K562 (cell line): ENCODE data around the gene NKIRAS1. TPM values are rescaled to one million over a fixed set of nuclear protein-coding genes. Genes with fewer than 3 reads are reported as not detected.

Experiments used
- ATAC-seq: fragments of 200-7000 bp; cut with Tn5 transposase; 3 replicates; pipeline ENCODE4 v1.9.1; 2020; ENCODE audit warnings: moderate library complexity
- BruUV-seq: library from RNA; stranded (reverse); fragments of 400-500 nt; replicated peaks from 2 replicates; lab custom pipeline; 2021; lab: Mats Ljungman, UMichigan
- CTCF ChIA-PET: fragments of 300-600 bp; formaldehyde crosslinking; extraction: SDS; loops from one replicate; lab custom pipeline; 2021; ENCODE audit warnings: low intra/inter-chr PET ratio; lab: Yijun Ruan, JAX
- POLR2A ChIA-PET: fragments of 300-600, 350-650 bp; sonication (Branson Sonifier 250); formaldehyde crosslinking; extraction: SDS; loops from one replicate; lab custom pipeline; 2021; ENCODE audit warnings: antibody characterized with exemption, inconsistent platforms; lab: Yijun Ruan, JAX
- DNase-seq, 4 experiments: peaks; one replicate each; pipeline versions ENCODE4 v3.0.0 to v3.0.0-alpha.2; 2011 to 2018; ENCODE audit warnings: low spot score in 3 of 4, mixed read lengths in 3 of 4; ENCODE audit errors: extremely low read depth in 1 of 4
- FAIRE-seq: peaks from 2 replicates; lab custom pipeline; 2011; peaks lifted over from hg19 to GRCh38; lab: Jason Lieb, UNC
- H2AFZ ChIP-seq: 2 replicates; pipeline ENCODE4 v1.6.0; 2011; ENCODE audit warnings: low read depth, low read length, control low read depth, inconsistent platforms
- H3K27ac ChIP-seq: fragments of 200-600 bp; 3 replicates; pipeline ENCODE4 v1.8.0; 2011; ENCODE audit warnings: low read depth, mild to moderate bottlenecking, control low read depth, inconsistent platforms, low read length, moderate library complexity, mixed read lengths; ENCODE audit errors: extremely low read depth
- H3K27me3 ChIP-seq, 2 experiments: fragments of 300-600 bp in 1 of 2; 2 replicates in 1 of 2; 3 replicates in 1 of 2; pipeline versions ENCODE4 v1.6.0 to v1.8.0; 2011; ENCODE audit warnings: inconsistent platforms in 2 of 2, low read length in 2 of 2, mild to moderate bottlenecking in 1 of 2, mixed read lengths in 1 of 2, moderate library complexity in 1 of 2; ENCODE audit not compliant: control insufficient read depth in 2 of 2, insufficient read depth in 2 of 2
- H3K36me3 ChIP-seq: fragments of 300-600 bp; 3 replicates; pipeline ENCODE4 v1.8.0; 2011; ENCODE audit warnings: mild to moderate bottlenecking, low read length, inconsistent platforms; ENCODE audit not compliant: control insufficient read depth, insufficient read depth
- H3K4me1 ChIP-seq, 2 experiments: fragments of 200-600 bp in 1 of 2; replicated peaks in 1 of 2; 2 replicates in 1 of 2; 3 replicates in 1 of 2; pipeline versions ENCODE4 v1.5.1 to v1.8.0; 2011; ENCODE audit warnings: inconsistent platforms in 2 of 2, low read length in 2 of 2, mild to moderate bottlenecking in 1 of 2, mixed read lengths in 1 of 2, moderate library complexity in 1 of 2; ENCODE audit not compliant: control insufficient read depth in 2 of 2, insufficient read depth in 2 of 2
- H3K4me2 ChIP-seq: 2 replicates; pipeline ENCODE4 v1.6.1; 2011; ENCODE audit warnings: low read length, control low read depth, inconsistent platforms, mixed read lengths; ENCODE audit not compliant: insufficient read depth
- H3K4me3 ChIP-seq: fragments of 200-600 bp; sonication (generic), shearing (Covaris generic); 2 replicates; pipeline ENCODE4 v1.5.1; 2016; ENCODE audit warnings: control low read depth, inconsistent platforms
- H3K79me2 ChIP-seq: fragments of 200-600 bp; 3 replicates; pipeline ENCODE4 v1.8.0; 2011; ENCODE audit warnings: low read length, inconsistent platforms; ENCODE audit not compliant: control insufficient read depth, insufficient read depth
- H3K9ac ChIP-seq, 2 experiments: 2 replicates each; pipeline versions ENCODE4 v1.6.0 to v1.6.1; 2011; ENCODE audit warnings: low read depth in 2 of 2, low read length in 2 of 2, control low read depth in 1 of 2, inconsistent platforms in 1 of 2, mild to moderate bottlenecking in 1 of 2, mixed read lengths in 1 of 2; ENCODE audit not compliant: insufficient read depth in 1 of 2
- H3K9me1 ChIP-seq: one replicate; pipeline ENCODE4 v1.6.0; 2011; ENCODE audit warnings: inconsistent platforms, mild to moderate bottlenecking, low read length, moderate library complexity; ENCODE audit not compliant: control insufficient read depth, insufficient read depth
- H3K9me3 ChIP-seq: replicated peaks from 2 replicates; pipeline ENCODE4 v1.5.1; 2011; ENCODE audit warnings: low read depth, low read length, inconsistent platforms; ENCODE audit not compliant: control insufficient read depth, insufficient read depth
- H4K20me1 ChIP-seq: replicated peaks from 2 replicates; pipeline ENCODE4 v1.6.1; 2011; ENCODE audit warnings: low read length, inconsistent platforms, mixed read lengths; ENCODE audit not compliant: control insufficient read depth, insufficient read depth
- CEBPB ChIP-seq: fragments of 450-650 bp; IDR thresholded peaks from 2 replicates; pipeline ENCODE4 v1.6.1; 2016; ENCODE audit warnings: missing genetic modification characterization, missing compliant biosample characterization
- KAT8 ChIP-seq: fragments of 450-650 bp; IDR thresholded peaks from 2 replicates; pipeline ENCODE4 v1.6.1; 2016; ENCODE audit warnings: low read depth, mild to moderate bottlenecking
- XRCC3 ChIP-seq: fragments of 450-650 bp; IDR thresholded peaks from 2 replicates; pipeline ENCODE4 v1.6.1; 2017; ENCODE audit warnings: mild to moderate bottlenecking, moderate library complexity
- WGBS: fragments of 100-300 bp; shearing (Covaris generic); methylation state at CpG from one replicate; pipeline ENCODE4 v1.1.6; 2016; ENCODE audit warnings: low coverage, mixed read lengths; ENCODE audit not compliant: insufficient coverage; ENCODE audit errors: missing lambda C conversion rate; 5-methylcytosine and 5-hydroxymethylcytosine counted together
- in situ Hi-C: fragments of 300-500 bp; cut with MboI; formaldehyde crosslinking; loops from 4 replicates; pipeline ENCODE4 v1.15.0; 2018; ENCODE audit warnings: inconsistent platforms, mixed read lengths
- intact Hi-C: fragments of 100-400 bp; cut with micrococcal nuclease; formaldehyde crosslinking; loops from 2 replicates; pipeline ENCODE4 v1.14.2; 2022
- polyA plus RNA-seq, 8 experiments: library from polyadenylated mRNA; depleted of rRNA in 4 of 8; stranded (reverse) in 5 of 8; unstranded in 3 of 8; fragments of >200 nt; fragmentation: Nextera tagmentation in 2 of 8; fragmentation: Illumina TruSeq in 1 of 8; extraction: Ambion mirVana in 2 of 8; extraction: Trizol in 1 of 8; gene quantifications; 2 replicates each; pipeline versions ENCODE4 v1.2.1 to v1.2.3, GENCODE V29; 2011 to 2014; ENCODE audit warnings: inconsistent platforms in 1 of 8, missing spikeins in 1 of 8
- total RNA-seq, 7 experiments: library from RNA; depleted of rRNA in 6 of 7; stranded (reverse); fragments of >200 nt in 6 of 7; fragmentation: Illumina TruSeq in 2 of 7; extraction: Trizol in 2 of 7; gene quantifications; 2 replicates each; pipeline versions ENCODE4 v1.2.1 to v1.2.3, GENCODE V29; 2011 to 2021; ENCODE audit warnings: low replicate concordance in 1 of 7
- TF ChIP-seq, protein P1 (sequence below): fragments of 450-650 bp; formaldehyde crosslinking; IDR thresholded peaks from 2 replicates; pipeline ENCODE4 v1.4.0; 2020; ENCODE audit warnings: mild to moderate bottlenecking, mixed read lengths

The NKIRAS1 gene
- total and polyA plus RNA-seq, 9 of the 15 experiments (the other 6 are each of a cell fraction or from before 2014, with no cell fraction given): 5.1 to 10.3 (median 6.3) TPM

DNA sequence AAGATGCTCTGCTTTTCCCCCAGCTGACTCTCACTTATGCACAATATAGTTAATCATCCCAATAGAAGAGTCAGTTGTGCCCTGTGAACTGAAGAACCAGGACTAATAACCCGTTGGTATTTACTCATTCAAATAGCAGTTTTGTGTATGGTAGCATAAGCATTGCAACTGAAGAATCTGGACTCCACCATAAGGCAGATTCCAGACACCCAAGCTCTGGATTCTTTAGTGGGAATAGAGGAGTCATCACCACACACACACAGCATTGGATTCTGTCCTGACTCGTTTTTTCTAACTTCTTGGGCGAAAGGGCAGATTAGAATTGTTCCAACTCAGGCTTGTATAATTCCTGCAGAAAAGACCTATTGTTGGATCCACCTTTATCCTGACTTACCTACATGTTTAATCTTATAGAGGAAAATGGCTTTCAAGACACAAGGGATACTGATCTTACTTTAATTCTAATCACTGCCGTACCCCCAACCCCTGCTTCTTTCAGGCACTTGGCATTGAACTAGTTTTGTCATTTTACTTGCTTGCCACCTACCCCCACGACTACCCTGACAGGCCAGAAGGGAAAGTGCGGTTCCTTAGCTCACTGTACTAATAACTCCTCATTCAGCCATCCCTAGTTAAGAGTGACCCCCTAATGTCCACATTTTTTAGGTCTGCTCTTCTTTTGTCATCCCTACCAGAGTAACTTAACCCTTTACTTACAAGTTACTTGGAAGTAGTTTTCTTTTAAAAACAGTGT is 42.3 kb downstream of the NKIRAS1 start (continued):
- TF ChIP-seq, protein P1, sequence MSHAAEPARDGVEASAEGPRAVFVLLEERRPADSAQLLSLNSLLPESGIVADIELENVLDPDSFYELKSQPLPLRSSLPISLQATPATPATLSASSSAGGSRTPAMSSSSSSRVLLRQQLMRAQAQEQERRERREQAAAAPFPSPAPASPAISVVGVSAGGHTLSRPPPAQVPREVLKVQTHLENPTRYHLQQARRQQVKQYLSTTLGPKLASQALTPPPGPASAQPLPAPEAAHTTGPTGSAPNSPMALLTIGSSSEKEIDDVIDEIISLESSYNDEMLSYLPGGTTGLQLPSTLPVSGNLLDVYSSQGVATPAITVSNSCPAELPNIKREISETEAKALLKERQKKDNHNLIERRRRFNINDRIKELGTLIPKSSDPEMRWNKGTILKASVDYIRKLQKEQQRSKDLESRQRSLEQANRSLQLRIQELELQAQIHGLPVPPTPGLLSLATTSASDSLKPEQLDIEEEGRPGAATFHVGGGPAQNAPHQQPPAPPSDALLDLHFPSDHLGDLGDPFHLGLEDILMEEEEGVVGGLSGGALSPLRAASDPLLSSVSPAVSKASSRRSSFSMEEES (CRISPR knock-in tag): no peak
- TF ChIP-seq KAT8: no peak

DNA sequence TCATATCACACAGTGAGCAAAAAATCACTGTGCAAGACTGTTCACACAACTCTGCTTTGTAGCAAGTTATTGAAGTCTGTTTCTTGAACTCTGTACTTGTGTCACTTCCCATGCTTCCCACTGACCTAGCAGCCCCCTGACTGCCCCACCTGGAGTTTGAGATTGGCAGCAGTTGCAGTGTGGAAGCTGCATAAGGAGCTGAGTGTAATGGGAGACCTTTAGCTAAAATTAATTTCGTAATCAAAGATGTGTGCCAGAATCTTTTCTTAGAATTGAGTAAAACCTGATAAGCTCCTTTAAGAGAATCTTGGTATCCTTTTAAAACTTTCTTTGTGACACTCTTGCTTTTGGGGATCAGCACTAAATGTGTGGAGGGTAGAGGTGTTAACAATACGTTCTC is 42.8 kb downstream of the NKIRAS1 start:
- ATAC-seq (peak; percentile 15; the same call in 1 of the 3 replicates), FAIRE-seq (no peak), DNase-seq (no peak)
- H3K27me3 ChIP-seq: no peaks in the 10 kb centered on the region
- no peak overlapping the region for H3K27ac ChIP-seq
- peaks cover 21% of the 10 kb centered on the region; the same call in 2 of the 3 replicates for H3K79me2 ChIP-seq
- H3K9me3 ChIP-seq: no peaks in the 10 kb centered on the region
- 56% methylated on average over 2 of the region's 2 CpGs for WGBS
- H3K36me3 ChIP-seq: no peaks in the 10 kb centered on the region
- POLR2A ChIA-PET: no interaction called here
- in situ Hi-C loops (no loop called here), intact Hi-C loops (loop anchor here (10.0 kb wide), 1 partner anchor 159 kb away; no protein-coding TSS in a partner anchor)
- no peak overlapping the region for H2AFZ ChIP-seq
- H3K4me2 ChIP-seq: no peak overlapping the region
- CTCF ChIA-PET: no interaction called here
- H4K20me1 ChIP-seq: no peaks in the 10 kb centered on the region
- H3K4me3 ChIP-seq: no peak overlapping the region
- no peaks in the 10 kb centered on the region; a peak in 1 of 5 replicates for H3K4me1 ChIP-seq
- no peak overlapping the region for H3K9ac ChIP-seq
- no peak for TF ChIP-seq XRCC3
- TF ChIP-seq CEBPB: peak; percentile 43
- no TSS peak for BruUV-seq
- H3K9me1 ChIP-seq: no peaks in the 10 kb centered on the region
